SH-SY5Y (cell line): ENCODE measurements around the gene KRT3.

Experiments
- GATA2 ChIP-seq: IDR thresholded peaks from 2 replicates; pipeline ENCODE4 v1.6.1; 2011; ENCODE audit warnings: mild to moderate bottlenecking, low read depth, low read length
- GATA3 ChIP-seq: IDR thresholded peaks from 2 replicates; pipeline ENCODE4 v1.6.1; 2011; ENCODE audit warnings: low read depth, mild to moderate bottlenecking, low read length, moderate library complexity

- TF ChIP-seq GATA3: no peak
- no peak for TF ChIP-seq GATA2
Measured at GRCh38 chr12:52844386-52844785, 48.5 kb upstream of the KRT3 start.
